GM23338 (cell line): Measurements from ENCODE around the gene SNTG2. TPM values are rescaled to one million over a fixed set of nuclear protein-coding genes. Genes with fewer than 3 reads are reported as not detected.

Experiments
- ATAC-seq: fragments of 200-7000 bp; cut with Tn5 transposase; 3 replicates; pipeline ENCODE4 v1.9.1; 2020
- DNase-seq: peaks from one replicate; pipeline ENCODE4 v3.0.0-alpha.2; 2015; ENCODE audit warnings: low spot score
- H2AFZ ChIP-seq: fragments of 200-600 bp; sonication (generic); 2 replicates; pipeline ENCODE4 v1.8.0; 2016; ENCODE audit warnings: antibody characterized with exemption, mild to moderate bottlenecking, moderate library complexity
- H3F3A ChIP-seq: fragments of 200-600 bp; sonication (generic); replicated peaks from 2 replicates; pipeline ENCODE4 v1.8.0; 2017; ENCODE audit warnings: antibody characterized with exemption, mixed run types, low read depth
- H3K27ac ChIP-seq: fragments of 200-600 bp; sonication (generic); 2 replicates; pipeline ENCODE4 v1.6.1; 2016; ENCODE audit warnings: low read depth
- H3K27me3 ChIP-seq: fragments of 200-600 bp; sonication (generic); 2 replicates; pipeline ENCODE4 v1.8.0; 2016; ENCODE audit warnings: mild to moderate bottlenecking, mixed run types, moderate library complexity; ENCODE audit not compliant: insufficient read depth
- H3K36me3 ChIP-seq: fragments of 200-600 bp; sonication (generic); 2 replicates; pipeline ENCODE4 v1.8.0; 2016; ENCODE audit warnings: mild to moderate bottlenecking; ENCODE audit not compliant: insufficient read depth
- H3K4me1 ChIP-seq: fragments of 200-600 bp; sonication (generic); 2 replicates; pipeline ENCODE4 v1.8.0; 2016; ENCODE audit warnings: mild to moderate bottlenecking, moderate library complexity; ENCODE audit not compliant: insufficient read depth
- H3K4me2 ChIP-seq: fragments of 200-600 bp; sonication (generic); 2 replicates; pipeline ENCODE4 v1.7.1; 2017; ENCODE audit warnings: mixed run types
- H3K4me3 ChIP-seq: fragments of 200-600 bp; sonication (generic); 2 replicates; pipeline ENCODE4 v1.6.1; 2016; ENCODE audit warnings: mixed run types
- H3K79me2 ChIP-seq: fragments of 200-600 bp; sonication (generic); replicated peaks from 2 replicates; pipeline ENCODE4 v1.8.0; 2017; ENCODE audit warnings: mild to moderate bottlenecking; ENCODE audit not compliant: insufficient read depth
- H3K9me2 ChIP-seq: fragments of 200-600 bp; sonication (generic); 2 replicates; pipeline ENCODE4 v1.8.0; 2017; ENCODE audit not compliant: insufficient read depth
- H4K20me1 ChIP-seq: fragments of 200-600 bp; sonication (generic); replicated peaks from 2 replicates; pipeline ENCODE4 v1.8.0; 2017; ENCODE audit warnings: mild to moderate bottlenecking; ENCODE audit not compliant: insufficient read depth
- H3K27ac Mint-ChIP-seq: 2 replicates; pipeline ENCODE4 v1.8.0; 2020; ENCODE audit warnings: inconsistent platforms, mild to moderate bottlenecking, moderate library complexity, mixed read lengths
- H3K27me3 Mint-ChIP-seq: 3 replicates; pipeline ENCODE4 v1.8.0; 2022; ENCODE audit warnings: low read depth, mild to moderate bottlenecking, moderate library complexity, mixed read lengths, inconsistent platforms; ENCODE audit not compliant: insufficient read depth, poor library complexity
- H3K36me3 Mint-ChIP-seq: 3 replicates; pipeline ENCODE4 v1.8.0; 2021; ENCODE audit warnings: low read depth, mild to moderate bottlenecking, inconsistent platforms, moderate library complexity, mixed read lengths
- H3K4me1 Mint-ChIP-seq: 3 replicates; pipeline ENCODE4 v1.8.0; 2020; ENCODE audit warnings: mild to moderate bottlenecking, inconsistent platforms, mixed read lengths
- H3K4me3 Mint-ChIP-seq: 3 replicates; pipeline ENCODE4 v1.8.0; 2021; ENCODE audit warnings: moderate library complexity, mild to moderate bottlenecking, inconsistent platforms, mixed read lengths
- H3K9me3 Mint-ChIP-seq: 3 replicates; pipeline ENCODE4 v1.8.0; 2020; ENCODE audit warnings: moderate library complexity, mild to moderate bottlenecking, inconsistent platforms, mixed read lengths
- CREB1 ChIP-seq: fragments of 250-450 bp; sonication (Bioruptor Pico); IDR thresholded peaks from 2 replicates; pipeline ENCODE4 v1.5.0; 2020; ENCODE audit warnings: low read depth, mild to moderate bottlenecking, moderate library complexity
- CTCF ChIP-seq, 2 experiments: fragments of 200-600 bp in 1 of 2; sonication (generic) in 1 of 2; conservative IDR thresholded peaks; 2 replicates each; pipeline versions ENCODE4 v1.5.1 to v1.6.1; 2016 to 2017; ENCODE audit warnings: antibody characterized with exemption in 2 of 2, low read depth in 2 of 2, mild to moderate bottlenecking in 2 of 2, moderate library complexity in 1 of 2
- EZH2phosphoT487 ChIP-seq: fragments of 200-600 bp; sonication (generic); IDR thresholded peaks from one replicate; pipeline ENCODE4 v1.8.1; 2018; ENCODE audit warnings: antibody characterized with exemption; ENCODE audit not compliant: unreplicated experiment
- REST ChIP-seq: IDR thresholded peaks from one replicate; pipeline ENCODE4 v1.6.1; 2018; ENCODE audit warnings: antibody characterized with exemption; ENCODE audit not compliant: unreplicated experiment
- STAT1 ChIP-seq: IDR thresholded peaks from one replicate; pipeline ENCODE4 v1.6.1; 2016; ENCODE audit warnings: antibody characterized with exemption; ENCODE audit not compliant: unreplicated experiment
- polyA plus RNA-seq: library from polyadenylated mRNA; unstranded; fragments of >200 nt; fragmentation: Nextera tagmentation; extraction: Ambion mirVana; gene quantifications from 2 replicates; pipeline ENCODE4 v1.2.1, GENCODE V29; 2016
- total RNA-seq: library from RNA; depleted of rRNA; stranded (reverse); fragments of >200 nt; shearing (Covaris generic); gene quantifications from 2 replicates; pipeline ENCODE4 v1.2.3, GENCODE V29; 2014
- TF ChIP-seq, protein P1 (sequence below): fragments of 250-450 bp; sonication (Bioruptor Pico); IDR thresholded peaks from 2 replicates; pipeline ENCODE4 v1.5.0; 2020; ENCODE audit warnings: mild to moderate bottlenecking, moderate library complexity

The SNTG2 gene
- total and polyA plus RNA-seq, 2 experiments from 2014 or later = 27.5 to 60.4 TPM

- no peaks in the 10 kb centered on the region for H3K27me3 Mint-ChIP-seq
- TF ChIP-seq STAT1 = no peak
- TF ChIP-seq REST = no peak
- Histone ChIP-seq H3F3A (no peaks in the 10 kb centered on the region), H3K36me3 (no peaks in the 10 kb centered on the region), H3K27ac (no peak overlapping the region), H3K4me3 (no peak overlapping the region), H3K4me2 (no peak overlapping the region), H3K9me2 (no peaks in the 10 kb centered on the region), H2AFZ (no peak overlapping the region), H3K27me3 (no peaks in the 10 kb centered on the region), H3K4me1 (0 out of 2 replicates have a peak, but pooled peaks cover 3% of the 10 kb centered on the region), H3K79me2 (peaks cover 97% of the 10 kb centered on the region), H4K20me1 (peaks cover 36% of the 10 kb centered on the region)
- H3K4me3 Mint-ChIP-seq = no peak overlapping the region
- H3K27ac Mint-ChIP-seq = no peak overlapping the region
- no peak for ATAC-seq
- peaks cover 14% of the 10 kb centered on the region for H3K36me3 Mint-ChIP-seq
- H3K9me3 Mint-ChIP-seq = no peaks in the 10 kb centered on the region
- DNase-seq = no peak
- H3K4me1 Mint-ChIP-seq = peaks cover 15% of the 10 kb centered on the region; the same call in 2 of the 3 replicates
Measured at GRCh38 chr2:990970-991369, 40.3 kb downstream of the SNTG2 start.

DNA sequence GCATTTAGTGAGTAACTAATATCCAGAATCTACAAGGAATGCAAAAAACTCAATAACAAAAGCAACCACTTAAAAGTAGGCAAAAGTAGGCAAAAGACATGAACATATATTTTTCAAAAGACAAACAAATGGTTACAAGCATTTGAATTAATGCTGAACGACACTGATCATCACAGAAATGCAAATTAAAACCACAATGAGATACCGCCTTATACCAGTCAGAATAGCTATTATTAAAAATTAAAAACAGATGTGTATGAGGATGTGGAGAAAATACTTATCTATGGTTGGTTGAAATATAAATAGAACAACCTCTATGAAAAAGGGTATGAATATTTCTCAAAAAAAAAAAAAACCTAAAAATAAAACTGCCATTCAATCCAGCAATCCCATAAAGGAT, 51.7 kb downstream of the SNTG2 start:
- H3K27me3 Mint-ChIP-seq = no peaks in the 10 kb centered on the region
- Histone ChIP-seq H4K20me1 (peaks cover 37% of the 10 kb centered on the region), H3K4me1 (no peaks in the 10 kb centered on the region), H3K4me3 (no peak overlapping the region), H3F3A (no peaks in the 10 kb centered on the region), H3K27ac (no peak overlapping the region), H3K9me2 (no peaks in the 10 kb centered on the region), H3K36me3 (no peaks in the 10 kb centered on the region), H3K27me3 (no peaks in the 10 kb centered on the region), H2AFZ (no peak overlapping the region), H3K4me2 (no peak overlapping the region), H3K79me2 (peaks cover 20% of the 10 kb centered on the region)
- ATAC-seq (no peak), DNase-seq (no peak)
- H3K36me3 Mint-ChIP-seq = peaks cover 8% of the 10 kb centered on the region; the same call in 2 of the 3 replicates
- H3K9me3 Mint-ChIP-seq = peaks cover 2% of the 10 kb centered on the region; the same call in 1 of the 3 replicates
- no peak overlapping the region for H3K27ac Mint-ChIP-seq
- no peaks in the 10 kb centered on the region for H3K4me1 Mint-ChIP-seq
- no peak overlapping the region for H3K4me3 Mint-ChIP-seq
- TF ChIP-seq EZH2phosphoT487 = no peak
- TF ChIP-seq CTCF (conservative IDR thresholded peaks at IDR 0.05; ENCODE audit: low read depth in 2 of 2) = no peak
- TF ChIP-seq CREB1 (CRISPR knock-in tag) = no peak
- no peak for TF ChIP-seq REST
- TF ChIP-seq, protein P1, sequence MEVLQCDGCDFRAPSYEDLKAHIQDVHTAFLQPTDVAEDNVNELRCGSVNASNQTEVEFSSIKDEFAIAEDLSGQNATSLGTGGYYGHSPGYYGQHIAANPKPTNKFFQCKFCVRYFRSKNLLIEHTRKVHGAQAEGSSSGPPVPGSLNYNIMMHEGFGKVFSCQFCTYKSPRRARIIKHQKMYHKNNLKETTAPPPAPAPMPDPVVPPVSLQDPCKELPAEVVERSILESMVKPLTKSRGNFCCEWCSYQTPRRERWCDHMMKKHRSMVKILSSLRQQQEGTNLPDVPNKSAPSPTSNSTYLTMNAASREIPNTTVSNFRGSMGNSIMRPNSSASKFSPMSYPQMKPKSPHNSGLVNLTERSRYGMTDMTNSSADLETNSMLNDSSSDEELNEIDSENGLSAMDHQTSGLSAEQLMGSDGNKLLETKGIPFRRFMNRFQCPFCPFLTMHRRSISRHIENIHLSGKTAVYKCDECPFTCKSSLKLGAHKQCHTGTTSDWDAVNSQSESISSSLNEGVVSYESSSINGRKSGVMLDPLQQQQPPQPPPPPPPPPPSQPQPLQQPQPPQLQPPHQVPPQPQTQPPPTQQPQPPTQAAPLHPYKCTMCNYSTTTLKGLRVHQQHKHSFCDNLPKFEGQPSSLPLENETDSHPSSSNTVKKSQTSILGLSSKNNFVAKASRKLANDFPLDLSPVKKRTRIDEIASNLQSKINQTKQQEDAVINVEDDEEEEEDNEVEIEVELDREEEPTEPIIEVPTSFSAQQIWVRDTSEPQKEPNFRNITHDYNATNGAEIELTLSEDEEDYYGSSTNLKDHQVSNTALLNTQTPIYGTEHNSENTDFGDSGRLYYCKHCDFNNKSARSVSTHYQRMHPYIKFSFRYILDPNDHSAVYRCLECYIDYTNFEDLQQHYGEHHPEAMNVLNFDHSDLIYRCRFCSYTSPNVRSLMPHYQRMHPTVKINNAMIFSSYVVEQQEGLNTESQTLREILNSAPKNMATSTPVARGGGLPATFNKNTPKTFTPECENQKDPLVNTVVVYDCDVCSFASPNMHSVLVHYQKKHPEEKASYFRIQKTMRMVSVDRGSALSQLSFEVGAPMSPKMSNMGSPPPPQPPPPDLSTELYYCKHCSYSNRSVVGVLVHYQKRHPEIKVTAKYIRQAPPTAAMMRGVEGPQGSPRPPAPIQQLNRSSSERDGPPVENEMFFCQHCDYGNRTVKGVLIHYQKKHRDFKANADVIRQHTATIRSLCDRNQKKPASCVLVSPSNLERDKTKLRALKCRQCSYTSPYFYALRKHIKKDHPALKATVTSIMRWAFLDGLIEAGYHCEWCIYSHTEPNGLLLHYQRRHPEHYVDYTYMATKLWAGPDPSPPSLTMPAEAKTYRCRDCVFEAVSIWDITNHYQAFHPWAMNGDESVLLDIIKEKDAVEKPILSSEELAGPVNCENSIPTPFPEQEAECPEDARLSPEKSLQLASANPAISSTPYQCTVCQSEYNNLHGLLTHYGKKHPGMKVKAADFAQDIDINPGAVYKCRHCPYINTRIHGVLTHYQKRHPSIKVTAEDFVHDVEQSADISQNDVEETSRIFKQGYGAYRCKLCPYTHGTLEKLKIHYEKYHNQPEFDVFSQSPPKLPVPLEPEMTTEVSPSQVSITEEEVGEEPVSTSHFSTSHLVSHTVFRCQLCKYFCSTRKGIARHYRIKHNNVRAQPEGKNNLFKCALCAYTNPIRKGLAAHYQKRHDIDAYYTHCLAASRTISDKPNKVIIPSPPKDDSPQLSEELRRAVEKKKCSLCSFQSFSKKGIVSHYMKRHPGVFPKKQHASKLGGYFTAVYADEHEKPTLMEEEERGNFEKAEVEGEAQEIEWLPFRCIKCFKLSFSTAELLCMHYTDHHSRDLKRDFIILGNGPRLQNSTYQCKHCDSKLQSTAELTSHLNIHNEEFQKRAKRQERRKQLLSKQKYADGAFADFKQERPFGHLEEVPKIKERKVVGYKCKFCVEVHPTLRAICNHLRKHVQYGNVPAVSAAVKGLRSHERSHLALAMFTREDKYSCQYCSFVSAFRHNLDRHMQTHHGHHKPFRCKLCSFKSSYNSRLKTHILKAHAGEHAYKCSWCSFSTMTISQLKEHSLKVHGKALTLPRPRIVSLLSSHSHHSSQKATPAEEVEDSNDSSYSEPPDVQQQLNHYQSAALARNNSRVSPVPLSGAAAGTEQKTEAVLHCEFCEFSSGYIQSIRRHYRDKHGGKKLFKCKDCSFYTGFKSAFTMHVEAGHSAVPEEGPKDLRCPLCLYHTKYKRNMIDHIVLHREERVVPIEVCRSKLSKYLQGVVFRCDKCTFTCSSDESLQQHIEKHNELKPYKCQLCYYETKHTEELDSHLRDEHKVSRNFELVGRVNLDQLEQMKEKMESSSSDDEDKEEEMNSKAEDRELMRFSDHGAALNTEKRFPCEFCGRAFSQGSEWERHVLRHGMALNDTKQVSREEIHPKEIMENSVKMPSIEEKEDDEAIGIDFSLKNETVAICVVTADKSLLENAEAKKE (CRISPR knock-in tag) = no peak
